ENCODE results near the gene XPO4. TPM values are rescaled to one million over a fixed set of nuclear protein-coding genes. Genes with fewer than 3 reads are reported as not detected.

The XPO4 gene
- total and polyA plus RNA-seq, 2 of the 8 experiments (the other 6 are each of a cell fraction or from before 2014, with no cell fraction given), result 11.9 to 33.3 TPM

- TF ChIP-seq RAD21 (IDR thresholded peaks at IDR 0.05 in 1 of 2, conservative IDR thresholded peaks at IDR 0.05 in 1 of 2; ENCODE audit: low read depth in 2 of 2, low read length in 2 of 2), result no peak
- TF ChIP-seq SAP30 (IDR thresholded peaks at IDR 0.05; ENCODE audit: insufficient read depth, insufficient replicate concordance, low read length), result no peak
- no peak for TF ChIP-seq TBP (IDR thresholded peaks at IDR 0.05; ENCODE audit: low read depth, low read length)
- TF ChIP-seq SIRT6 (IDR thresholded peaks at IDR 0.05; ENCODE audit: low read length), result no peak
- no peak for TF ChIP-seq PHF8 (conservative IDR thresholded peaks at IDR 0.05; ENCODE audit: low read depth, low read length)
Measured at GRCh38 chr13:20728579-20729311, 173.8 kb downstream of the XPO4 start (continued).
